Gastroesophageal sphincter (tissue), 4 donors: Measurements from ENCODE around the gene ACSF2. TPM values are rescaled to one million over a fixed set of nuclear protein-coding genes. Genes with fewer than 3 reads are reported as not detected.

Experiments used
- ATAC-seq: fragments of 150-250 bp; one replicate; pipeline ENCODE4 v1.9.1; 2016; ENCODE audit warnings: mild to moderate bottlenecking, moderate library complexity
- H3K27ac ChIP-seq, 4 donors: fragments of 200-600 bp; sonication (generic) in 3 of 4; 1 replicate in 3 of 4; 2 replicates in 1 of 4; pipeline ENCODE4 v1.5.1; 2016 to 2019
- H3K27me3 ChIP-seq: fragments of 200-600 bp; sonication (generic); one replicate; pipeline ENCODE4 v1.5.1; 2019
- H3K36me3 ChIP-seq, 2 donors: fragments of 200-600 bp; sonication (generic); one replicate each; pipeline ENCODE4 v1.5.1; 2019; ENCODE audit warnings: control low read depth in 1 of 2
- H3K4me1 ChIP-seq, 3 donors: fragments of 200-600 bp; sonication (generic); 1 replicate in 2 of 3; 2 replicates in 1 of 3; pipeline ENCODE4 v1.5.1; 2016 to 2019; ENCODE audit warnings: control low read depth in 2 of 3
- H3K4me3 ChIP-seq, 2 donors: fragments of 200-600 bp; sonication (generic); one replicate each; pipeline ENCODE4 v1.5.1; 2019; ENCODE audit warnings: mild to moderate bottlenecking in 1 of 2, moderate library complexity in 1 of 2
- H3K9me3 ChIP-seq, 3 donors: fragments of 200-600 bp; sonication (generic); one replicate each; pipeline ENCODE4 v1.5.1; 2017 to 2019; ENCODE audit warnings: control low read depth in 2 of 3
- CTCF ChIP-seq, 4 experiments: fragments of 200-600 bp in 2 of 4; fragments of 450-650 bp in 2 of 4; sonication (generic) in 1 of 4; IDR thresholded peaks; one replicate each; pipeline ENCODE4 v1.5.1; 2017 to 2019; ENCODE audit warnings: antibody characterized with exemption in 4 of 4, mild to moderate bottlenecking in 2 of 4, moderate library complexity in 2 of 4
- EP300 ChIP-seq: sonication (generic); formaldehyde crosslinking; IDR thresholded peaks from one replicate; pipeline ENCODE4 v1.6.1; 2017; ENCODE audit warnings: antibody characterized with exemption, mild to moderate bottlenecking
- POLR2A ChIP-seq, 2 donors: fragments of 450-650 bp; IDR thresholded peaks; one replicate each; pipeline ENCODE4 v1.6.1; 2017; ENCODE audit warnings: antibody characterized with exemption in 2 of 2, mild to moderate bottlenecking in 2 of 2, moderate library complexity in 1 of 2
- POLR2AphosphoS5 ChIP-seq: sonication (generic); formaldehyde crosslinking; IDR thresholded peaks from one replicate; pipeline ENCODE4 v1.6.1; 2017; ENCODE audit warnings: antibody characterized with exemption
- WGBS, 2 donors: methylation state at CpG; one replicate each; pipeline ENCODE4 v1.1.5; 2018; ENCODE audit warnings: low coverage in 1 of 2; 5-methylcytosine and 5-hydroxymethylcytosine counted together
- total RNA-seq, 4 donors: library from RNA; depleted of rRNA; stranded (reverse); fragments of >200 nt; gene quantifications; one replicate each; pipeline ENCODE4 v1.1.0, GENCODE V29; 2016

ACSF2 gene
- total RNA-seq, 4 donors from 2014 or later = 11.5 to 23.3 (median 16.1) TPM

- Histone ChIP-seq H3K27me3 (no peaks in the 10 kb centered on the region), H3K4me1 (peaks cover 0 to 11% (median 0%) of the 10 kb centered on the region in 3 donors), H3K9me3 (no peaks in the 10 kb centered on the region), H3K4me3 (no peak overlapping the region), H3K36me3 (no peaks in the 10 kb centered on the region), H3K27ac (peak overlapping the region in 2 of 4 donors; percentile 1 to 47)
- TF ChIP-seq CTCF (IDR thresholded peaks at IDR 0.05) (no peak), POLR2AphosphoS5 (no peak)
- 60 to 75% methylated on average over 4 to 5 of the region's 6 CpGs for WGBS, 2 donors
- ATAC-seq = peak; percentile 66
Observed at GRCh38 chr17:50514936-50515702, 89.1 kb downstream of the ACSF2 start.

- no peaks in the 10 kb centered on the region for H3K36me3 ChIP-seq
- peaks cover 0 to 11% (median 0%) of the 10 kb centered on the region in 3 donors for H3K4me1 ChIP-seq
- TF ChIP-seq POLR2A (IDR thresholded peaks at IDR 0.05) (no peak), EP300 (no peak), POLR2AphosphoS5 (no peak), CTCF (IDR thresholded peaks at IDR 0.05) (no peak)
- 69 to 87% methylated on average over 2 to 4 of the region's 4 CpGs for WGBS, 2 donors
- no peaks in the 10 kb centered on the region for H3K27me3 ChIP-seq
- no peak overlapping the region for H3K27ac ChIP-seq
- no peak overlapping the region for H3K4me3 ChIP-seq
- no peaks in the 10 kb centered on the region for H3K9me3 ChIP-seq
- ATAC-seq = no peak
Observed at GRCh38 chr17:50517011-50517410, 91.0 kb downstream of the ACSF2 start.

- Histone ChIP-seq H3K9me3 (no peaks in the 10 kb centered on the region), H3K4me1 (peaks cover 0 to 11% (median 0%) of the 10 kb centered on the region in 3 donors), H3K27me3 (no peaks in the 10 kb centered on the region), H3K36me3 (no peaks in the 10 kb centered on the region), H3K27ac (no peak overlapping the region), H3K4me3 (no peak overlapping the region)
- 62 to 80% methylated on average over 3 to 6 of the region's 8 CpGs for WGBS, 2 donors
- TF ChIP-seq CTCF (IDR thresholded peaks at IDR 0.05) = no peak
- TF ChIP-seq POLR2AphosphoS5 = no peak
- TF ChIP-seq EP300 = no peak
- TF ChIP-seq POLR2A (IDR thresholded peaks at IDR 0.05) = no peak
- ATAC-seq = no peak
Observed at GRCh38 chr17:50517504-50518383, 91.7 kb downstream of the ACSF2 start.

- Histone ChIP-seq H3K36me3 (no peaks in the 10 kb centered on the region), H3K4me3 (no peak overlapping the region), H3K4me1 (peaks cover 0 to 11% (median 0%) of the 10 kb centered on the region in 3 donors), H3K9me3 (no peaks in the 10 kb centered on the region), H3K27me3 (no peaks in the 10 kb centered on the region), H3K27ac (no peak overlapping the region)
- ATAC-seq = no peak
- TF ChIP-seq POLR2AphosphoS5 = no peak
- TF ChIP-seq POLR2A (IDR thresholded peaks at IDR 0.05) = no peak
- no peak for TF ChIP-seq CTCF (IDR thresholded peaks at IDR 0.05)
- no peak for TF ChIP-seq EP300
- 76 to 89% methylated on average over 4 of the region's 13 CpGs for WGBS, 2 donors
Observed at GRCh38 chr17:50518384-50519023, 92.5 kb downstream of the ACSF2 start.
